SH-SY5Y (cell line): ENCODE results near the gene ZP1.

ENCODE experiments used
- GATA2 ChIP-seq: IDR thresholded peaks from 2 replicates; pipeline ENCODE4 v1.6.1; 2011; ENCODE audit warnings: mild to moderate bottlenecking, low read depth, low read length
- GATA3 ChIP-seq: IDR thresholded peaks from 2 replicates; pipeline ENCODE4 v1.6.1; 2011; ENCODE audit warnings: low read depth, mild to moderate bottlenecking, low read length, moderate library complexity

- TF ChIP-seq GATA3 (no peak), GATA2 (no peak)
Observed at GRCh38 chr11:60906132-60906972, 39.0 kb downstream of the ZP1 start, which contains the start of gene PRPF19.
